GM12892 (cell line): ENCODE results near the gene RAET1G.

Experiments
- POLR2A ChIP-seq: IDR thresholded peaks from 2 replicates; pipeline ENCODE4 v1.6.1; 2011; ENCODE audit warnings: low read depth, low read length, control low read depth
- POLR2AphosphoS5 ChIP-seq: IDR thresholded peaks from 2 replicates; pipeline ENCODE4 v1.6.1; 2011; ENCODE audit warnings: low read depth, low read length, control low read depth
- TAF1 ChIP-seq: IDR thresholded peaks from 2 replicates; pipeline ENCODE4 v1.6.1; 2011; ENCODE audit warnings: low read depth, mild to moderate bottlenecking, control low read depth, low read length, borderline replicate concordance

- TF ChIP-seq POLR2AphosphoS5 (no peak), POLR2A (no peak), TAF1 (no peak)
Measured at GRCh38 chr6:149940672-149940982, 17.7 kb upstream of the RAET1G start.
